NCI-H345 (cell line): Measurements from ENCODE around the gene OPCML.

Source experiments
- DNase-seq: peaks from one replicate; lab custom pipeline; 2025; lab: John Stamatoyannopoulos, UW

Gene OPCML

GRCh38 chr11:133503236-133503635, 29.1 kb downstream of the OPCML start:
- DNase-seq = no peak

- no peak for DNase-seq
Measured at GRCh38 chr11:133501643-133502539, 30.4 kb downstream of the OPCML start.

- no peak for DNase-seq
Measured at GRCh38 chr11:133500936-133501335, 31.4 kb downstream of the OPCML start.

- no peak for DNase-seq
Measured at GRCh38 chr11:133500435-133500834, 31.9 kb downstream of the OPCML start.

DNA sequence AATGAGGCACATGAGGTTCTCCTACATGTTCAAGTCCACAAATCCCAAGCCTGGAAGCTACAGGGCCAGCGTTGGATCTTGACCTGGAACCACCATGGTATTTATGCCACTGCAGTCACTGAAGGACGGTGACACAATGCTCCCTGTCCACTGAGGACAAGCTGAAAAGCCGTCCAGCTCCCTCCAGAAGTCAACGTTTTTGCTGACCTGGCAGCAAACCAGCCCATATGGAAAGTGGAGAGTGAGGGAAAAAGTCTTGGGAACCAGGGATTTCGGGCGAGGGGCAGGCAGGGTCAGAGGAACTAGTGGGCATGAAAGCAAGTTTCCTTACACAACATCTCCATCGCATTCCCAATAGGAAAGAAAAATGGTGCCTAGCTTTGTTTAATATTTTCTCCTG, 33.3 kb downstream of the OPCML start:
- no peak for DNase-seq

GRCh38 chr11:133497477-133498140, 34.7 kb downstream of the OPCML start:
- DNase-seq = no peak

DNA sequence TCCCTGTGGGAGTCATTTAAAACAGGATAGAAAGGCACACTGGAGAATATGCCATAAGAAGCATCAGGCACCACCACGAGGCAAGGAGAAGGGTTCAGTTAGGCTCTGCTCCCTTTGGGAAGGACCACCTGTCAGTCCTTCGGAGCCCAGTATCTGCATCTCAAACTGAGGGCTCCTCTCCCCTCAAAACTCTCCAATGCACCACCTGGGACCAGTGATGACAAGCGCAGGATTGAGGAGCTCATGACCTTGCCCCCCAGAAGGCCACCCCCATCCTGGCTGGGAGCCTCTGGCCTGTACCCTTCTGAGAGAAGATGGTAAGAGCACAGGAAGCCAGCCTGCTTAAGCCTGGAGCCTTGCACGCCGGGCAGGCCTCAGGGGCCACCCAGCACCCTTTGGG, 39.4 kb downstream of the OPCML start:
- DNase-seq = no peak

GRCh38 chr11:133491680-133492383, 40.5 kb downstream of the OPCML start:
- DNase-seq = no peak

DNA sequence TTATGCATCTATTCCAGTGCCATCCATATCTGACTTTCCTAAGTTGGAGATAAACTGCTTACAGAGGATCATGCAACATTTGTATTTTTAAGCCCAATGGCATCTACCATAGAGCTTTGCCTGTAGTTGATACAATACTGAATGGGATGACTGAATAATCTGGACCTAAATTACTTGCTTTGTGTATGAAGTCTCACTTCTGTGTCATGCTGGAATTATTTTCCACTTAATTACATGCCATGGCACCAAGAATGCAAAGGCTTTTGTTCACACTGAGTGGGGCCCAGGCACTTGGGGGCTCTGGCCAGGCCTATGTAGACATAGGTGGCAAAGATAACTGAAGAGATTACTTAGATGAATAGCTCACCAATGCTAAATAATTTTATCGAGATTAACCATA, 51.6 kb downstream of the OPCML start:
- DNase-seq = no peak

DNA sequence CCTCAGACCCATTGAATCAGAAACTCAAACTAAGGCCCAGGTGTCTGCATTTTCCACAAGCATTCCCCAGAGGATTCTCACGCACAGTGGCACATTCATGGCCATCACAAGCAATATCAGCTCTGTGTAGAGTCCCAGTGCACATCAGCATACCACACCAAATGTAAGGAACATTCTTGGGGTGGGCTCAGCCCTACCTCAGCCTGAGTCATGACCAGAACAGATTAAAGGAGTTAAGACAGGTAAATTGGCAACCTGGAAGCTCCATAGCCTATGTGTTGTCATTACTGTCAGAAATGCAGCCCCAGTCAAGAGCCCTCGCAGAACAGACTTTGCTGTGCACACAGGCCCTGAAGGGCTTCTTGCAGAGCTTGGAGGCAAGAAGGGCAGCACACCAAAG, 53.1 kb downstream of the OPCML start:
- no peak for DNase-seq

DNA sequence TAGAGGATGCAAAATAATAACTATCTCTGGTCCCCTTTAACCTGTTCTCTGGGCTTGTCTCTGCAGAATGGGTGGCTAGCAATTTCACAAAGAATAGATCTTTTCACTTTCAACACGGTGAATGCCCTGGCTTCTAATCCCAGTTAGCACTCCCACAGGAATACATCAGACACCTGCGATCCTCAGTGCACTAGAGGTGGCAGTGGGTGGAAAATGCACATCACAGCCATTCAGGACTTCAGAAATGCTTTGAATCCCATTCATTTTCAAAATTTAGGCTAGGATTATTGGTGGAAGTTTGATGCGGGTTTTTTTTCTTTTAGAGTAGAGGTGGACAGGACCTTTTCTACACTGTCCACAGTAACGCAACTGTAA, 55.1 kb downstream of the OPCML start:
- DNase-seq = no peak

DNA sequence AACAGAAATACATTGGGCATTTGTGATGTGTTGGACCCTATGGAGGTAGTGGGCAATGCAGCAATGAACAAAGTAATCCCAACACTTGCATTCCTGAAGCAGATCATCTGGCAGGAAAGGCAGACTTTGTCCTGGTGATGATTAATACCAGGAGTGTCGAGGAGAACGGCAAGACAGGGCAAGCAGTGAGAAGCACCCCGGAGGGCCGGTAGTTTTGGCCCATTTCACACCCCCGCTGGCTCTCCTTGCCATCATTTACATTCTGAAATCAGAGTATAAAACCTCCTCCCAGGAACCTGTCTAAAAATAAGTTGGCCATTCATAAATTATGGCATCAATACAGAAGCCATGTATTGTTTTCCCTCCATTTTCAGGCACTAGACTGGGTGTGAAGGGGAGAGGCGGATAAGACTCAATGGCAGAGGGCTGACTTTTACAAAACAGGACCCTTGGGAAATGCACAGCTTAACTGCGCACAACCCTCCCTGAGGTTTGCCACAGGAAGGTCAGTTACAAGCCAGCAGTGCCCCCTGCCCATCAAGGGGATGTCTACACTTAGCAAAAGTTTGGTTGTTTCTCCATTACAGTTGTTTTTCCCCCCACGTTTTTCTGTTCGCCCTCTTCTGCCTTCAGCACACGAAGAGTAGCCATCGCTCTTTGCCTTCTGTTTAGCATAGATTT, 55.6 kb downstream of the OPCML start:
- no peak for DNase-seq

- DNase-seq = no peak
Measured at GRCh38 chr11:133474461-133474860, 57.8 kb downstream of the OPCML start.

- no peak for DNase-seq
Measured at GRCh38 chr11:133467686-133468085, 64.6 kb downstream of the OPCML start.

DNA sequence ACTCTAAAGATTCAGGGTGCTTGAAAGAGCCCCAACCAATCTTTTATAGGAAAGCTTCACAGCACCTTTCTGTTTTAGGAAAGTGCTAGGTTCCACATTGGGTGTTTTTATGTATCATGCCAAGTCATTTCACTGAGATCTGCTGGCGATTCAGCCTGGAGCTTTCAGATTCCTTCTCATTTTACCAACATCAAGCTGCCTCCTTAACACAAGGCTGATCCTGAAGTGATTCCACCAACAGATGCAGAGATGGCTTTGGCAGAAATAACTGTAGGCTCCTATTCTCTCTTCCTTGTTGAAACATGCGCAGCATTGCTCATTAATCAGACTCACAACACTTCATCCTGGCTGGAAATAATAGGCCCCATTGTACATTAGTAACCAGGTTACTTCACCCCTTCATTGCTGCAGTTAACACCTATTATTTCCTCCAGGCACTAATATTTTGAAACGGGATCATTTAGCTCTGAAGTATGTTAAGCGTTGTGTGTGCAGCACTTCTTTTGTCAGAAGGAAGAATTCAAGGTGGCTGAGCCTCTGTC, 89.0 kb downstream of the OPCML start:
- DNase-seq = no peak

GRCh38 chr11:133441964-133442660, 90.2 kb downstream of the OPCML start:
- no peak for DNase-seq

GRCh38 chr11:133425992-133426391, 106.3 kb downstream of the OPCML start:
- no peak for DNase-seq

DNA sequence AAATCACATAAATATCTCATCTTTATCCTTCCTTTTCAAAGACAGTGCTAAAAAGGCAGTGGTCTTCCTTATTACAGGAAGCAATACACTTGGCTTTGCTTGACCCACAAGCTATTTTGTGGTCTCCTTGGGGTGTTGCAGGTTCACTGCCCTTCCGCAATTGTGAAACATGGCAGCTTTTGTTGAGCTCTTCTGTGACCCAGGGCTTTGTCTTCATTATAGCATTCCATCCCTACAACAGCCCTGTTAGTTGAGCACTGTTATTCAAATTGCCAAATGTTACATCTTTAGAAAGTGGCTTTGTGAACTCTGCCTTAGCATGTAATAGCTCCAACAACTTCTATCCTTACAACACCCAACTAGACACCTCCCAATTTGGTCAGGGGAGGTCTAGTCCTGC, 107.1 kb downstream of the OPCML start:
- DNase-seq = no peak

GRCh38 chr11:133418218-133418617, 114.1 kb downstream of the OPCML start:
- DNase-seq = no peak

GRCh38 chr11:133414506-133414905, 117.8 kb downstream of the OPCML start:
- DNase-seq = no peak

GRCh38 chr11:133413703-133414102, 118.6 kb downstream of the OPCML start:
- no peak for DNase-seq
